22Rv1 (cell line): ENCODE data around the gene THRA.

Experiments used
- H3K27ac ChIP-seq: fragments of 450-650 bp; 2 replicates; pipeline ENCODE4 v1.5.1; 2017
- CTCF ChIP-seq: fragments of 450-650 bp; IDR thresholded peaks from 2 replicates; pipeline ENCODE4 v1.5.1; 2017; ENCODE audit warnings: mild to moderate bottlenecking
- ZFX ChIP-seq: fragments of 450-650 bp; IDR thresholded peaks from 2 replicates; pipeline ENCODE4 v1.6.1; 2017; ENCODE audit warnings: antibody characterized with exemption, borderline replicate concordance

The THRA gene

GRCh38 chr17:40041196-40041595, 21.6 kb upstream of the THRA start:
- no peak overlapping the region for H3K27ac ChIP-seq
- no peak for TF ChIP-seq ZFX
- TF ChIP-seq CTCF, result no peak

DNA sequence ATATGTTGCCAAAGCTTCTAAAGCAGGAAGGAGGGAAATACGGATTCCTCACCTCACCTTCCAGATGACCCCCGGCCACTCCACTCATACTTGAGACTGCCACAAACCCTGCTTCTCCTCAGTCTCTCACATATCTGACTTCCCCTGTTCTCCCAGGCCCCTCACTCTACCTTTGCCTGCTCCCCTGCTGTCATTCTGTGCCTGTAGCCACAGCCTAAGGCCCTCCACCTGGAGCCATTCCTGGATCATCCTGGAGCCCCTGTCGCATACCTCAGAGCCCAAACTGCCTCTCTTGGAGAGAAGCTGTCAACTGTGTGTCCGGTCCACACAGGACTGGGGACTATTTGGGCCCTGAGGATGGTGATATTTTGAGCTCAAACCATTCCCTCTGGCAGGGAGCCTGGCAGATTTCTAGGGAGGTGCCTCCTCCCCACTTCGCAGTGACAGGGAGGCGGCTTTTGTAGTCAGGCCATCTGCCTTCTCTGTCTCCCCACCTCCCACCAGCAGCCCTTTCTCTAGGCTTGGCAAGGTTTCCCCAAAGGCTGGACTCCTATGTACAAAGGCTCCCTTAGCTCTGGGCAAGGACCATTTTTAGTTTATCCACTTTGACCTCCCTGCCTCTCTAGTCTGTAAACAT, 6.3 kb upstream of the THRA start:
- H3K27ac ChIP-seq, result no peak overlapping the region
- no peak for TF ChIP-seq CTCF
- no peak for TF ChIP-seq ZFX

GRCh38 chr17:40058186-40058784, 4.5 kb upstream of the THRA start:
- no peak overlapping the region for H3K27ac ChIP-seq
- TF ChIP-seq CTCF (no peak), ZFX (no peak)

DNA sequence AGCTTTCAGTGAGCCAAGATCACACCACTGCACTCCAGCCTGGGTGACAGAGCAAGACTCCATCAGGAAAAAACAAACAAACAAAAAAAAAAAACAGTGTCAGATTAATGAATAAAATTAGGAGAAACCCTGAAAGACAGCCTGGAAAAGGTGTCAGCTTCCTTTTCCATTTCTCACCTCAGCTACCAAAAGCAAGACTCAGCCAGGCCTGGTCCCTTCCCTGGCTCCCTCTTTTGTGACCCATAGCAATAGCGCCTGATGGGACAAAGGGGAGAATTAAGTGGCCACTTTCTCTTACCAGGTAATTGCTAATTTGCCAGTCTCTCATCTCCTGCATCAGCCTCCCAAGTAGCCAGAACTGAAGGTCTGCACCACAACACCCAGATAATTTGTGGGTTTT, 3.9 kb upstream of the THRA start:
- no peak overlapping the region for H3K27ac ChIP-seq
- no peak for TF ChIP-seq CTCF
- no peak for TF ChIP-seq ZFX

GRCh38 chr17:40059729-40060475, 2.9 kb upstream of the THRA start:
- no peak overlapping the region for H3K27ac ChIP-seq
- TF ChIP-seq ZFX, result no peak
- no peak for TF ChIP-seq CTCF

GRCh38 chr17:40060887-40061608, 1.7 kb upstream of the THRA start:
- H3K27ac ChIP-seq, result no peak overlapping the region
- TF ChIP-seq CTCF, result no peak
- no peak for TF ChIP-seq ZFX
